ENCODE data around the gene DKK3.

Gene DKK3

DNA sequence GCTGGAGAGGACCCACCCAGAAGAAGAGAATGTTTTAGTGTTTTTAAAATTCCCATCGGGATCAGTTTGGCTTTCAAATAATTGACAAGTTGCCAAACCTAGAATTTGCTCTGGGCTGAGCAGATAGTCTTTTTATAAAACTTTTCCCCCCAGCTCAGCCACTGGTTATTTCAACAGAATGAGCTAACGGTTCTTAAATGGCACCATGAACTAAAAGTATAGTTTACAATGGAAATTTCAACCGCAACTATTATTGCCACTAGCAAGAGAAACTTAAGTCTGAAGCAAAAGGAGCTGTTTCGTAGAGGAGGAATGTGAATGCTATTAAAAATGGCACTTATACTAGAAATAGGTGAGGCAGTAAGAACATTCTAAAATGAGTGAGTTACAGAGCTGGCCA, 3.4 kb downstream of the DKK3 start:
- H3K4me3 ChIP-seq (ENCODE audit: control insufficient read depth, low read depth, low read length), result no peak overlapping the region
- TF ChIP-seq, protein P1, sequence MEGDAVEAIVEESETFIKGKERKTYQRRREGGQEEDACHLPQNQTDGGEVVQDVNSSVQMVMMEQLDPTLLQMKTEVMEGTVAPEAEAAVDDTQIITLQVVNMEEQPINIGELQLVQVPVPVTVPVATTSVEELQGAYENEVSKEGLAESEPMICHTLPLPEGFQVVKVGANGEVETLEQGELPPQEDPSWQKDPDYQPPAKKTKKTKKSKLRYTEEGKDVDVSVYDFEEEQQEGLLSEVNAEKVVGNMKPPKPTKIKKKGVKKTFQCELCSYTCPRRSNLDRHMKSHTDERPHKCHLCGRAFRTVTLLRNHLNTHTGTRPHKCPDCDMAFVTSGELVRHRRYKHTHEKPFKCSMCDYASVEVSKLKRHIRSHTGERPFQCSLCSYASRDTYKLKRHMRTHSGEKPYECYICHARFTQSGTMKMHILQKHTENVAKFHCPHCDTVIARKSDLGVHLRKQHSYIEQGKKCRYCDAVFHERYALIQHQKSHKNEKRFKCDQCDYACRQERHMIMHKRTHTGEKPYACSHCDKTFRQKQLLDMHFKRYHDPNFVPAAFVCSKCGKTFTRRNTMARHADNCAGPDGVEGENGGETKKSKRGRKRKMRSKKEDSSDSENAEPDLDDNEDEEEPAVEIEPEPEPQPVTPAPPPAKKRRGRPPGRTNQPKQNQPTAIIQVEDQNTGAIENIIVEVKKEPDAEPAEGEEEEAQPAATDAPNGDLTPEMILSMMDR (IDR thresholded peaks at IDR 0.05; ENCODE audit: control insufficient read depth, insufficient read depth, low read depth, low read length, missing control alignments), result no peak
- no peak for DNase-seq (ENCODE audit: low read depth)

DNA sequence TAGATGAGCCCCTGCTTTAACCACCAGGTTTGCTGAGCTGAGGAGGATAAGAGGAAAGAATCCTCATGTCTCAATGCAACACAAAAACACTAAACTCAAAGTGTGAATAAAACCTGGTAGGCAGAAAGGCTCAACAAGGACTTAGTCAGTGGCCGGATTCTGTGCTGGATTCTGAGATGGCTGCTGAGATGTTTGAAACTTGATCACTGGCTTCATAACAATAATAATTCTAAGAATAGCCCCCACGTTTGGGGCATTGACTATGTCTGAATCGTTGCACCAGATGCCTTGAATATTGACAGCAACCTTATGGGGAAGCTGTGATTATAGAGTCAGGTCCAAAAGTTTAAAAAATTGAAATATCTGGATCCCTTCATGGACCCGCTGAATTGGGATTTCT, 4.6 kb downstream of the DKK3 start:
- TF ChIP-seq, protein P1 (IDR thresholded peaks at IDR 0.05; ENCODE audit: control insufficient read depth, insufficient read depth, low read depth, low read length, missing control alignments), result no peak
- DNase-seq (ENCODE audit: low read depth), result no peak
- no peak overlapping the region for H3K4me3 ChIP-seq (ENCODE audit: control insufficient read depth, low read depth, low read length)

DNA sequence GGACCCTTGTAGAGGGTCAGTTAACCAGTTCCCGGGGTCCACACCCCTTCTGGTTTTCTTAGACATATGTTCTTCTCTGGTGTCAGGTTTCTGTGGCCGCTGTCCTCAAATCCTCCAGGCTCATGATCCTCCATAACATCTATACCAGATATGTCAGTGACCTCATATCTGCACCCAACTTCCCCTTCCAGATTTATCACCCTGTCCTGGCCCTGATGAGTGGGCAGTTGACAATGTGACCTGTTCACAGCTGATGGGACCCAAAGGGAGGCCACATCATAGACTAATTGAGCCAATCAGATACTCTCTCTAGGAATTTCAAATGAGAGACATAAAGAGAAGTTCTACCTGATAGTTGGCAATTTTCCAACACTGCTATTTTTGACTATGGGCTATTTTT, 5.1 kb downstream of the DKK3 start:
- no peak for DNase-seq (ENCODE audit: low read depth)
- TF ChIP-seq, protein P1 (IDR thresholded peaks at IDR 0.05; ENCODE audit: control insufficient read depth, insufficient read depth, low read depth, low read length, missing control alignments), result no peak
- no peak overlapping the region for H3K4me3 ChIP-seq (ENCODE audit: control insufficient read depth, low read depth, low read length)

DNA sequence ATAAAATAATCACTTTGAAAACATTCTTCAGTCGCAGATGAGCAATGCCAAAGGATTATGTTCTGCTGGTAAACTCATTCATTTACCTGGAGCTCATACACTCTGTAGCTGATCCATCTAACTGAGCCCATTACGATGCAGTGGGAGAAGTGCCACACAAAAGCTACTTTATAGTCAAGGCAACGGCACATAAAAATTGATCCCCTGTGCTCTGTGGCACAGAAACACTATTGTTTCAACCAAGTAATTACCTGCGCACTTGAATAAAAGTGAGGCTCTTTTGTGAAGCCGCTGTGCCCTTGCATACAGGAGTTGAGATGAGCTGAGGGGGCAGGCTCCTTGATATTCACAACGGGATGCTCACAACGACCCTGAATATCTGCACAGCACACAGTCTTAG, 7.2 kb downstream of the DKK3 start:
- TF ChIP-seq, protein P1 (IDR thresholded peaks at IDR 0.05; ENCODE audit: control insufficient read depth, insufficient read depth, low read depth, low read length, missing control alignments), result no peak
- H3K4me3 ChIP-seq (ENCODE audit: control insufficient read depth, low read depth, low read length), result no peak overlapping the region
- DNase-seq (ENCODE audit: low read depth), result no peak

- TF ChIP-seq, protein P1 (IDR thresholded peaks at IDR 0.05; ENCODE audit: control insufficient read depth, insufficient read depth, low read depth, low read length, missing control alignments), result no peak
- H3K4me3 ChIP-seq (ENCODE audit: control insufficient read depth, low read depth, low read length), result no peak overlapping the region; the same call in 1 of the 2 replicates
- DNase-seq (ENCODE audit: low read depth), result peak; percentile 57
Measured at GRCh38 chr11:11998091-11998781, 10.2 kb downstream of the DKK3 start.

GRCh38 chr11:11997049-11997322, 11.4 kb downstream of the DKK3 start:
- H3K4me3 ChIP-seq (ENCODE audit: control insufficient read depth, low read depth, low read length), result no peak overlapping the region
- TF ChIP-seq, protein P1 (IDR thresholded peaks at IDR 0.05; ENCODE audit: control insufficient read depth, insufficient read depth, low read depth, low read length, missing control alignments), result no peak
- DNase-seq (ENCODE audit: low read depth), result no peak
